Measurements from ENCODE around the gene RPRML. TPM values are rescaled to one million over a fixed set of nuclear protein-coding genes. Genes with fewer than 3 reads are reported as not detected.
"Not testable (repeated sequence)": the region's sequence is repeated elsewhere in the genome, so short reads cannot be mapped to it uniquely, and the experiment has no call there.

RPRML gene
- total RNA-seq, 1 donor from 2014 or later = 0.46 TPM

- peaks cover 38% of the 10 kb centered on the region for H3K27me3 Mint-ChIP-seq
Measured at GRCh38 chr17:46963571-46963970, 15.5 kb downstream of the RPRML start.

GRCh38 chr17:46962374-46962790 lies 16.7 kb downstream of the RPRML start:
- H3K4me3 Mint-ChIP-seq = no peak overlapping the region
- no peak overlapping the region for H3K27ac Mint-ChIP-seq
- H3K27me3 Mint-ChIP-seq = peaks cover 34% of the 10 kb centered on the region
- no peaks in the 10 kb centered on the region for H3K9me3 Mint-ChIP-seq
- no peak for TF ChIP-seq CTCF (conservative IDR thresholded peaks at IDR 0.05)
- DNase-seq (ENCODE audit: extremely low spot score, unreplicated experiment) = no peak
- H3K36me3 Mint-ChIP-seq = no peaks in the 10 kb centered on the region
- no peaks in the 10 kb centered on the region for H3K4me1 Mint-ChIP-seq (ENCODE audit: unreplicated experiment)

More at GRCh38 chr17:46963571-46963970, 15.5 kb downstream of the RPRML start:
- H3K4me3 Mint-ChIP-seq = no peak overlapping the region
- no peak overlapping the region for H3K27ac Mint-ChIP-seq
- TF ChIP-seq CTCF (conservative IDR thresholded peaks at IDR 0.05) = no peak
- H3K36me3 Mint-ChIP-seq = no peaks in the 10 kb centered on the region
- no peaks in the 10 kb centered on the region for H3K4me1 Mint-ChIP-seq (ENCODE audit: unreplicated experiment)
- no peaks in the 10 kb centered on the region for H3K9me3 Mint-ChIP-seq
- no peak for DNase-seq (ENCODE audit: extremely low spot score, unreplicated experiment)

- Mint-ChIP-seq H3K4me1 (ENCODE audit: unreplicated experiment) (no peaks in the 10 kb centered on the region), H3K9me3 (no peaks in the 10 kb centered on the region), H3K4me3 (no peak overlapping the region), H3K27me3 (peaks cover 27% of the 10 kb centered on the region), H3K27ac (no peak overlapping the region), H3K36me3 (peaks cover 6% of the 10 kb centered on the region)
- DNase-seq (ENCODE audit: extremely low spot score, unreplicated experiment) = no peak
- no peak for TF ChIP-seq CTCF (conservative IDR thresholded peaks at IDR 0.05)
Measured at GRCh38 chr17:46960152-46960551, 18.9 kb downstream of the RPRML start.

GRCh38 chr17:46958041-46958591 lies 20.9 kb downstream of the RPRML start:
- no peaks in the 10 kb centered on the region for H3K4me1 Mint-ChIP-seq (ENCODE audit: unreplicated experiment)
- H3K36me3 Mint-ChIP-seq = peaks cover 6% of the 10 kb centered on the region
- H3K4me3 Mint-ChIP-seq = no peak overlapping the region
- H3K27ac Mint-ChIP-seq = no peak overlapping the region
- TF ChIP-seq CTCF (conservative IDR thresholded peaks at IDR 0.05) = no peak
- H3K27me3 Mint-ChIP-seq = peaks cover 25% of the 10 kb centered on the region
- DNase-seq (ENCODE audit: extremely low spot score, unreplicated experiment) = no peak
- no peaks in the 10 kb centered on the region for H3K9me3 Mint-ChIP-seq

- H3K9me3 Mint-ChIP-seq; H3K4me1 Mint-ChIP-seq (ENCODE audit: unreplicated experiment); H3K4me3 Mint-ChIP-seq; DNase-seq (ENCODE audit: extremely low spot score, unreplicated experiment); H3K27ac Mint-ChIP-seq; H3K36me3 Mint-ChIP-seq: not testable (repeated sequence)
- H3K27me3 Mint-ChIP-seq = peaks cover 11% of the 10 kb centered on the region
Measured at GRCh38 chr17:46953191-46953590, 25.9 kb downstream of the RPRML start.

- no peaks in the 10 kb centered on the region for H3K9me3 Mint-ChIP-seq
- peaks cover 4% of the 10 kb centered on the region for H3K27me3 Mint-ChIP-seq
- no peak overlapping the region for H3K27ac Mint-ChIP-seq
- no peak overlapping the region for H3K4me3 Mint-ChIP-seq
- no peak for TF ChIP-seq CTCF (conservative IDR thresholded peaks at IDR 0.05)
- no peak for DNase-seq (ENCODE audit: extremely low spot score, unreplicated experiment)
- peaks cover 6% of the 10 kb centered on the region for H3K4me1 Mint-ChIP-seq (ENCODE audit: unreplicated experiment)
- H3K36me3 Mint-ChIP-seq = peaks cover 6% of the 10 kb centered on the region
Measured at GRCh38 chr17:46952115-46952514, 26.9 kb downstream of the RPRML start.

Data from type B pancreatic cell (in vitro differentiated cells).